NCI-H1092 (cell line): ENCODE results near the gene ZNG1C.
"Not testable (repeated sequence)": the region's sequence is repeated elsewhere in the genome, so short reads cannot be mapped to it uniquely, and the experiment has no call there.

Experiments
- DNase-seq: peaks from one replicate; lab custom pipeline; 2025; lab: John Stamatoyannopoulos, UW

ZNG1C gene

GRCh38 chr9:68241683-68242082 lies at the start of gene ZNG1C:
TSS of gene ZNG1C (plus strand) at chr9:68241983. CDS start at chr9:68242032, 49 bp downstream.
- not testable (repeated sequence) for DNase-seq

GRCh38 chr9:68242437-68242836 lies 654 bp downstream of the ZNG1C start:
- not testable (repeated sequence) for DNase-seq

- DNase-seq = not testable (repeated sequence)
Measured at GRCh38 chr9:68281041-68281440, 39.3 kb downstream of the ZNG1C start.

GRCh38 chr9:68302567-68302966 lies 60.8 kb downstream of the ZNG1C start, which contains the start of gene FOXD4L3:
TSS of gene FOXD4L3 (plus strand) at chr9:68302867. CDS start at chr9:68302952, 85 bp downstream.
- not testable (repeated sequence) for DNase-seq

GRCh38 chr9:68303771-68304170 lies 62.0 kb downstream of the ZNG1C start:
- DNase-seq = not testable (repeated sequence)

- DNase-seq = not testable (repeated sequence)
Measured at GRCh38 chr9:68304212-68304611, 62.4 kb downstream of the ZNG1C start.

GRCh38 chr9:68304777-68305176 lies 63.0 kb downstream of the ZNG1C start:
- not testable (repeated sequence) for DNase-seq

GRCh38 chr9:68305680-68306285 lies 64.0 kb downstream of the ZNG1C start:
- DNase-seq = not testable (repeated sequence)

GRCh38 chr9:68306391-68306964 lies 64.7 kb downstream of the ZNG1C start:
- not testable (repeated sequence) for DNase-seq

GRCh38 chr9:68307127-68307526 lies 65.3 kb downstream of the ZNG1C start:
- DNase-seq = not testable (repeated sequence)

GRCh38 chr9:68307654-68308053 lies 65.9 kb downstream of the ZNG1C start:
- not testable (repeated sequence) for DNase-seq

- DNase-seq = not testable (repeated sequence)
Measured at GRCh38 chr9:68311208-68311607, 69.4 kb downstream of the ZNG1C start.

- not testable (repeated sequence) for DNase-seq
Measured at GRCh38 chr9:68318209-68318608, 76.4 kb downstream of the ZNG1C start.

GRCh38 chr9:68323749-68324148 lies 82.0 kb downstream of the ZNG1C start:
- not testable (repeated sequence) for DNase-seq

GRCh38 chr9:68324518-68324917 lies 82.7 kb downstream of the ZNG1C start:
- DNase-seq = not testable (repeated sequence)

- DNase-seq = not testable (repeated sequence)
Measured at GRCh38 chr9:68329106-68329505, 87.3 kb downstream of the ZNG1C start.

- not testable (repeated sequence) for DNase-seq
Measured at GRCh38 chr9:68330531-68331173, 88.9 kb downstream of the ZNG1C start.

GRCh38 chr9:68332122-68332521 lies 90.3 kb downstream of the ZNG1C start:
- DNase-seq = not testable (repeated sequence)

GRCh38 chr9:68335935-68336334 lies 94.2 kb downstream of the ZNG1C start:
- DNase-seq = not testable (repeated sequence)

- DNase-seq = not testable (repeated sequence)
Measured at GRCh38 chr9:68336639-68337339, 95.0 kb downstream of the ZNG1C start.

- not testable (repeated sequence) for DNase-seq
Measured at GRCh38 chr9:68338000-68338399, 96.2 kb downstream of the ZNG1C start.
